GM23248 (cell line): ENCODE data around the gene TBC1D23.

ENCODE experiments used
- EZH2 ChIP-seq: fragments of 200-600 bp; sonication (generic); IDR thresholded peaks from 2 replicates; pipeline ENCODE4 v1.6.1; 2018; ENCODE audit warnings: antibody characterized with exemption, mild to moderate bottlenecking; ENCODE audit not compliant: insufficient read depth, poor library complexity, severe bottlenecking
- EZH2phosphoT487 ChIP-seq: fragments of 200-600 bp; sonication (generic); IDR thresholded peaks from 2 replicates; pipeline ENCODE4 v1.6.1; 2018; ENCODE audit warnings: antibody characterized with exemption, moderate library complexity, mild to moderate bottlenecking, low read depth; ENCODE audit not compliant: insufficient read depth

- TF ChIP-seq EZH2phosphoT487 (no peak), EZH2 (no peak)
Measured at GRCh38 chr3:100254168-100254777, 6.5 kb upstream of the TBC1D23 start.
